A549 treated with ZK216348 at 1 μM for 4 hours (cell line): ENCODE results near the gene PKD2. TPM values are rescaled to one million over a fixed set of nuclear protein-coding genes. Genes with fewer than 3 reads are reported as not detected.

Experiments used
- total RNA-seq: library from RNA; stranded (reverse); fragments of 200-300 nt; extraction: Qiagen RNA extraction; gene quantifications from 5 replicates; pipeline ENCODE4 v1.2.3, GENCODE V29; 2022; ENCODE audit warnings: low read depth

PKD2 gene
- total RNA-seq, result 16.6 to 25.1 TPM (median 20.8 TPM) in 5 replicates

DNA sequence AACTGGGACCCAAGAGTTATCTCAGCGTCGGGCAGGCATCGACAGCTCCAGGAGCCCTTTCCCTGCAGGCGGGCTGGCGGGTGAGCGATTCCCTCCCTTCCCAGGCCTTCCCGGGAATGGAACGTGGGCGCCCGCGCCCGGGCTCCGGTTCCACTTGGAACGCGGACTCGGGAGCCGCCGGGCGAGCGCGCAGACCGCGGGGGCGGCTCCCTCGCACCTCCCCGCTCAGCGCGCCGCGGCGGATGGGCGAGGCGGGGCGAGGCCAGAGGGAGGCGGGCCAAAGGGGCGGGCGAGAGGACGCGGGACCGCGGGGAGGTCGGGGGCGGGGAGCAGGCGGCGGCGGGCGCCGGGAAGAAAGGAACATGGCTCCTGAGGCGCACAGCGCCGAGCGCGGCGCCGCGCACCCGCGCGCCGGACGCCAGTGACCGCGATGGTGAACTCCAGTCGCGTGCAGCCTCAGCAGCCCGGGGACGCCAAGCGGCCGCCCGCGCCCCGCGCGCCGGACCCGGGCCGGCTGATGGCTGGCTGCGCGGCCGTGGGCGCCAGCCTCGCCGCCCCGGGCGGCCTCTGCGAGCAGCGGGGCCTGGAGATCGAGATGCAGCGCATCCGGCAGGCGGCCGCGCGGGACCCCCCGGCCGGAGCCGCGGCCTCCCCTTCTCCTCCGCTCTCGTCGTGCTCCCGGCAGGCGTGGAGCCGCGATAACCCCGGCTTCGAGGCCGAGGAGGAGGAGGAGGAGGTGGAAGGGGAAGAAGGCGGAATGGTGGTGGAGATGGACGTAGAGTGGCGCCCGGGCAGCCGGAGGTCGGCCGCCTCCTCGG lies at the start of gene PKD2:
Gene PKD2 (plus strand): TSS at position 332 of the 818 bp plus-strand sequence. CDS start 99 bp downstream, at position 431.

DNA sequence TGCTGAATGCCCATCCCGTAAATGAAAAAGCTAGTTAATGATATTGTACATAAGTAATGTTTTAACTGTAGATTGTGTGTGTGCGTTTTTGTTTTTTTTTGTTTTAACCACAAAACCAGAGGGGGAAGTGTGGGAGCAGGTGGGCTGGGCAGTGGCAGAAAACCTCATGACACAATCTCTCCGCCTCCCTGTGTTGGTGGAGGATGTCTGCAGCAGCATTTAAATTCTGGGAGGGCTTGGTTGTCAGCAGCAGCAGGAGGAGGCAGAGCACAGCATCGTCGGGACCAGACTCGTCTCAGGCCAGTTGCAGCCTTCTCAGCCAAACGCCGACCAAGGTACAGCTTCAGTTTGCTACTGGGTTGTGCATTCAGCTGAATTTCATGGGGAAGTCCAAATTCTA lies 32.0 kb upstream of the PKD2 start, which contains the start of gene SPP1:
Gene SPP1 (plus strand): TSS at position 249 of the 400 bp plus-strand sequence. CDS start 1,182 bp downstream, outside the sequence.

Other genes starting within 250 kb of the PKD2 start
- not detected in 5 replicates for gene IBSP, start 208.1 kb upstream of the PKD2 start, total RNA-seq
- gene MEPE, start 174.7 kb upstream of the PKD2 start, total RNA-seq, result not detected in 5 replicates
- 132 to 218 TPM (median 161 TPM) in 5 replicates for gene SPP1, start 31.9 kb upstream of the PKD2 start, total RNA-seq
- 16.9 to 20.5 TPM (median 18.3 TPM) in 5 replicates for gene ABCG2, start 151.0 kb downstream of the PKD2 start, total RNA-seq